Tibial nerve (tissue), 4 donors: Measurements from ENCODE around the gene KLK3. TPM values are rescaled to one million over a fixed set of nuclear protein-coding genes. Genes with fewer than 3 reads are reported as not detected.
"Not testable (repeated sequence)": the region's sequence is repeated elsewhere in the genome, so short reads cannot be mapped to it uniquely, and the experiment has no call there.

Source experiments
- DNase-seq, 2 donors: peaks; one replicate each; pipeline ENCODE4 v3.0.0-alpha.2; 2019; ENCODE audit warnings: low spot score in 2 of 2
- H3K27ac ChIP-seq, 4 donors: fragments of 200-600 bp; sonication (generic) in 3 of 4; one replicate each; pipeline ENCODE4 v1.5.1; 2017 to 2019; ENCODE audit warnings: mild to moderate bottlenecking in 1 of 4
- H3K27me3 ChIP-seq, 2 donors: fragments of 200-600 bp; sonication (generic) in 1 of 2; one replicate each; pipeline versions ENCODE4 v1.5.1 to v1.6.0; 2017 to 2019
- H3K36me3 ChIP-seq, 3 donors: fragments of 200-600 bp; sonication (generic); one replicate each; pipeline ENCODE4 v1.5.1; 2018 to 2019
- H3K4me1 ChIP-seq, 4 donors: fragments of 200-600 bp; sonication (generic) in 3 of 4; one replicate each; pipeline ENCODE4 v1.5.1; 2017 to 2019
- H3K4me3 ChIP-seq, 4 donors: fragments of 200-600 bp; sonication (generic) in 3 of 4; one replicate each; pipeline ENCODE4 v1.5.1; 2017 to 2019; ENCODE audit warnings: mild to moderate bottlenecking in 1 of 4, moderate library complexity in 1 of 4
- H3K9me3 ChIP-seq, 4 donors: fragments of 200-600 bp; sonication (generic) in 3 of 4; one replicate each; pipeline ENCODE4 v1.5.1; 2017 to 2019
- EP300 ChIP-seq, 2 donors: sonication (generic); formaldehyde crosslinking; IDR thresholded peaks; one replicate each; pipeline ENCODE4 v1.6.1; 2017; ENCODE audit warnings: antibody characterized with exemption in 2 of 2, mild to moderate bottlenecking in 1 of 2
- POLR2A ChIP-seq, 2 donors: fragments of 450-650 bp; IDR thresholded peaks; one replicate each; pipeline ENCODE4 v1.6.1; 2017; ENCODE audit warnings: antibody characterized with exemption in 2 of 2, mild to moderate bottlenecking in 2 of 2, moderate library complexity in 2 of 2
- WGBS, 2 donors: methylation state at CpG; one replicate each; pipeline ENCODE4 v1.1.5; 2018; 5-methylcytosine and 5-hydroxymethylcytosine counted together
- total RNA-seq, 4 donors: library from RNA; depleted of rRNA; stranded (reverse); fragments of >200 nt; gene quantifications; one replicate each; pipeline ENCODE4 v1.1.0, GENCODE V29; 2016
- TF ChIP-seq, protein P1 (sequence below), 5 experiments: fragments of 200-600 bp in 3 of 5; fragments of 450-650 bp in 2 of 5; sonication (generic) in 3 of 5; IDR thresholded peaks; one replicate each; pipeline ENCODE4 v1.5.1; 2016 to 2019; ENCODE audit warnings: antibody characterized with exemption in 5 of 5, mild to moderate bottlenecking in 3 of 5, moderate library complexity in 2 of 5

KLK3 gene
- total RNA-seq, 4 donors from 2014 or later: not detected

DNA sequence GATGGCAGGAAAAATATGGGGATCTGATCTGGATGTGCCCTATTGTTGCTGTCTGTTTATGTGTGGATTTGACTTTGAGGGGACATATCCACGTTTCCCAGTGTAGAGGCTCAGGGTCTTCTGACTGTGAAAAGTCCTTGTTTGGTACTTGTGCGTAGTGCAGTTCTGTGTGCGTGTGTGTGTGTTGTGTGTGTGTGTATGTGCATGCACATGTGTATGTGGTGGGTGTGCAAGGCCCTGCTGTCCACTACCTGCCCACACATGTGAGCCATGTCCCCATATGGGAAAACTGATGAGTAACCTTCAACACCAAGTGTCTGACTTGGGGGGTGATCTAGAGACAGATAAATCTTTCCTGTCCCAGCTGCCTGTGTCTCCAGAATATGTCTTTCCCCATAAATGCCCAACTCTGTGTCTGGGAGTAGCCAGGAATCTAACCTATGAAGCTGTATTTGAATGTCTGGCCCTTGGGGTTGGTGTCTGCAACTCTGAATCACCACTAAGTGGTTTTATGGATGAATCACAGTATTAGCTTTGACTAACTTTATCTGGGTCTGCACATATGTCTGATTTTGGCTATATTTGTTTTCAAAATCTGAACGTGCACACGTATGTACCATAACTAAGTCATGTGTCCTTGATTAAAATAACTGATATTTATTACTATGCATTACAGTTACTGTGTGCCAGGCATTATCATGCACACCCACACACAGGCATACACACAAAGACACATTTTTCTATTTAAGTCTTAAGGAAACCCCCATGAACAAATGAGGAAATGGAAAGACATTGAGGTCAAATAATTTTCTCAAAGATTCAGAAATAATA is 35.9 kb downstream of the KLK3 start:
- H3K27me3 ChIP-seq: no peaks in the 10 kb centered on the region
- no peaks in the 10 kb centered on the region for H3K4me1 ChIP-seq
- no peak for DNase-seq
- peaks cover 0 to 4% (median 0%) of the 10 kb centered on the region in 4 donors for H3K9me3 ChIP-seq
- no peaks in the 10 kb centered on the region for H3K36me3 ChIP-seq
- WGBS, 2 donors: 28 to 59% methylated on average over 5 of the region's 5 CpGs
- TF ChIP-seq EP300 (IDR thresholded peaks at IDR 0.05) (no peak), POLR2A (IDR thresholded peaks at IDR 0.05) (no peak)
- TF ChIP-seq, protein P1, sequence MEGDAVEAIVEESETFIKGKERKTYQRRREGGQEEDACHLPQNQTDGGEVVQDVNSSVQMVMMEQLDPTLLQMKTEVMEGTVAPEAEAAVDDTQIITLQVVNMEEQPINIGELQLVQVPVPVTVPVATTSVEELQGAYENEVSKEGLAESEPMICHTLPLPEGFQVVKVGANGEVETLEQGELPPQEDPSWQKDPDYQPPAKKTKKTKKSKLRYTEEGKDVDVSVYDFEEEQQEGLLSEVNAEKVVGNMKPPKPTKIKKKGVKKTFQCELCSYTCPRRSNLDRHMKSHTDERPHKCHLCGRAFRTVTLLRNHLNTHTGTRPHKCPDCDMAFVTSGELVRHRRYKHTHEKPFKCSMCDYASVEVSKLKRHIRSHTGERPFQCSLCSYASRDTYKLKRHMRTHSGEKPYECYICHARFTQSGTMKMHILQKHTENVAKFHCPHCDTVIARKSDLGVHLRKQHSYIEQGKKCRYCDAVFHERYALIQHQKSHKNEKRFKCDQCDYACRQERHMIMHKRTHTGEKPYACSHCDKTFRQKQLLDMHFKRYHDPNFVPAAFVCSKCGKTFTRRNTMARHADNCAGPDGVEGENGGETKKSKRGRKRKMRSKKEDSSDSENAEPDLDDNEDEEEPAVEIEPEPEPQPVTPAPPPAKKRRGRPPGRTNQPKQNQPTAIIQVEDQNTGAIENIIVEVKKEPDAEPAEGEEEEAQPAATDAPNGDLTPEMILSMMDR (IDR thresholded peaks at IDR 0.05): no peak
- H3K27ac ChIP-seq: no peak overlapping the region
- H3K4me3 ChIP-seq: no peak overlapping the region

DNA sequence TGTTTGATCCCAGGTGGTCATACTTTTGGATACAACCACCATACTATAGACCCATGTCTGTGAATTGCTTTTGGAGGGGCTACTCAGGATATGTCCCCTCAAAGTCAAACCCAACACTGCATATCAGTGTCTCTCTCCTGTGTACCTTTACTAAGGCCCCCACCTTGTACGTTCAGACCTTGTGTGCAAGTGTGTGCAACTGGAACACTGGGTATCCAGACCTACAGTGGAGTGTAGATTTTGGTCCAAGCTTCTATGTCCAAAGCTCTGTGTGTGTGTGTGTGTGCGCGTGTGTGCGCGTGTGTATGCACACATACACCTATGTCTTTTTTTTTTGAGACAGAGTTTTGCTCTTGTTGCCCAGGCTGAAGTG is 36.5 kb downstream of the KLK3 start:
- Histone ChIP-seq H3K4me3 (no peak overlapping the region), H3K27me3 (no peaks in the 10 kb centered on the region), H3K4me1 (no peaks in the 10 kb centered on the region), H3K36me3 (no peaks in the 10 kb centered on the region), H3K27ac (no peak overlapping the region), H3K9me3 (peaks cover 0 to 4% (median 0%) of the 10 kb centered on the region in 4 donors)
- WGBS, 2 donors: 81 to 85% methylated on average over 5 of the region's 5 CpGs
- TF ChIP-seq, protein P1 (IDR thresholded peaks at IDR 0.05): no peak
- TF ChIP-seq POLR2A (IDR thresholded peaks at IDR 0.05) (no peak), EP300 (IDR thresholded peaks at IDR 0.05) (no peak)
- no peak for DNase-seq

DNA sequence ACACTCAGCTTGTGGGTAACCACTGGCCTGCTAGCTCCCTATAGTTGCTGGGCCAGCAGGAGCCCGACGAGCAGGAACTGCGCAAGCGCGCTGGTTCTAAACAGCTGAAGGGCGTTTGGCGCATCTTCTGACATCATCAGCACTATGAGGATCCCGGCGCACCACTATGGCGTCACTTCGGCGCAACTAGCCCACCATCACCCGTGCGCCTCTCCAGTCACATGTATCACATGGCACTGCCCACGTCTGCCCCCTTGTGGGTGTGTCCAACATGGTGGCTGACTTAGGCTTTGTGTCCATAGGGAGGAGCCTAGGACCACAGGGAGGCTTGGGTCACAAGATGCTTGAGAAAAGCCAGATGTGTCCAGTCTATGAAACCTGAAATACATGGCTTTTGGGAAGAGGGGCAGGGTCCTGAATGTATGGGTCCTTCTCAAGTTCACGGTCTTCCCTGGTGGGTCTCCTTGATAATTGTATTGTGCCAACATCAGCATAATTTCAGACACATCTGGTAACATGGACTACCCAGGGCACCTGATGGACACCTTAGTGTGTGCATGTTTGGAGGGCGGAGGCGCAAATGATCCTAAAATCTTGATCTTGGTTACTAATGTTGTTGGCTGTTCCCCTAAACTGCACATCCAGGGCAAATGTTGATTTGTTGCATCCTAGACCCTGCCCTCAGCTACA is 38.5 kb downstream of the KLK3 start:
- no peaks in the 10 kb centered on the region for H3K36me3 ChIP-seq
- no peak for DNase-seq
- H3K4me1 ChIP-seq: no peaks in the 10 kb centered on the region
- H3K27ac ChIP-seq: no peak overlapping the region
- 89 to 90% methylated on average over 18 of the region's 18 CpGs for WGBS, 2 donors
- peaks cover 0 to under 1% (median 0%) of the 10 kb centered on the region in 4 donors for H3K9me3 ChIP-seq
- no peak overlapping the region for H3K4me3 ChIP-seq
- H3K27me3 ChIP-seq: no peaks in the 10 kb centered on the region
- no peak for TF ChIP-seq EP300 (IDR thresholded peaks at IDR 0.05)
- TF ChIP-seq, protein P1 (IDR thresholded peaks at IDR 0.05): no peak
- TF ChIP-seq POLR2A (IDR thresholded peaks at IDR 0.05): no peak

DNA sequence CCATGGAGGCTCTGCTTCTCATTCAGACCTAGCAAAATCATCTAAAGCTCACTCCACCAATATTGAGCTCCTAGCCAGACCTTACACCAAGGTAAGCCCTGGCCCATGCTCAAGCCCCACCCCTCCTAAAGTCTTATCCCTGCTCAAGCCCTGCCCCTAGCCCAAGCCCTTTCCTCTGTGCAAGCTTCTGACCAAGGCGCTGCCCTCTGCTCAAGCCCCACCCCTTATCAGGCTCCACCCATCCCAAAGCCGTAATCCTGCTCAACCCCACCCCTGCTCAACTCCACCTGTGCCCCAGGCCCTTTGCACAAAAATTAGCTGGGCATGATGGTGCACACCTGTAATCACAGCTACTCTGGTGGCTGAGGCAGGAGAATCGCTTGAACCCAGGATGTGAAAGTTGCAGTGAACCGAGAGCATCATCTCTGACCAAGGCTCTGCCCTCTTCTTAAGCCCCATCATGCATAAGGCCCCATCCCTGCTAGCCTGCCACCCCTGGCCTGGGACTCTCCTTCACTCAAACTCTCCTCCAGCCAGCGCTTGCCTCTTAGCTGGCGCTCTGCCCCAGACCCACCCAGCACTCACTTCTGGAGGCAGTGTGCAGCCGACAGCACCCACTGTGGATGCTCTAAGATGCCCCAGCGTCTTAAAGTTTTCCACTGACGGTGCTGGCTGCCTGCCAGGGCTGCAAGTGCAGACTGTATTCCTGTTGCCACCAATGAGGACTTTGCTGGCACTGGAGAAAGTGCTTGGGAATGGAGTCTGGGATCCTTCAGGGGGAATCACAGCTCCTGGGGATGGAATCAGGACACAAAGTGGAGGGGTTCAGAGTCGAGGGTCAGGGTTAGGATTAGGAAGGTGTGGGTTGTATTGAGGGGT is 40.0 kb downstream of the KLK3 start:
- H3K27me3 ChIP-seq: no peaks in the 10 kb centered on the region
- no peak for DNase-seq
- no peaks in the 10 kb centered on the region for H3K9me3 ChIP-seq
- H3K4me3 ChIP-seq: no peak overlapping the region
- WGBS, 2 donors: 62 to 63% methylated on average over 10 of the region's 10 CpGs
- H3K36me3 ChIP-seq: no peaks in the 10 kb centered on the region
- TF ChIP-seq, protein P1 (IDR thresholded peaks at IDR 0.05): no peak
- no peak for TF ChIP-seq POLR2A (IDR thresholded peaks at IDR 0.05)
- TF ChIP-seq EP300 (IDR thresholded peaks at IDR 0.05): no peak
- no peaks in the 10 kb centered on the region for H3K4me1 ChIP-seq
- H3K27ac ChIP-seq: no peak overlapping the region

DNA sequence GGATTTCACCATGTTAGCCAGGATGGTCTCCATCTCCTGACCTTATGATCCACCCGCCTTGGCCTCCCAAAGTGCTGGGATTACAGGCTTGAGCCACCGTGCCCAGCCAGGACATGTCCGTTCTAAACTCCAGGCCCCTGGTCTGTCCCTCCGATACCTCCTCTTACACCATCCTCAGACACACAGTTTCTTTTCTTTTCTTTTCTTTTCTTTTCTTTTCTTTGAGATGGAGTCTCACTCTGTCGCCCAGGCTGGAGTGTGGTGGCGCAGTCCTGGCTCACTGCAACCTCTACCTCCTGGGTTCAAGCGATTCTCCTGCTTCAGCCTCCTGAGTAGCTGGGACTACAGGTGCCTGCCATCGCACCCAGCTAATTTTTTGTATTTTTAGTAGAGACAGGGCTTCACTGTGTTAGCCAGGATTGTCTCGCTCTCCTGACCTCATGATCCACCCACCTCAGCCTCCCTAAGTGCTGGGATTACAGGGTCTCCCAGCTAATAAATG is 41.4 kb downstream of the KLK3 start:
- not testable (repeated sequence) for H3K4me1 ChIP-seq, H3K27ac ChIP-seq, H3K27me3 ChIP-seq, DNase-seq, H3K9me3 ChIP-seq, H3K36me3 ChIP-seq, H3K4me3 ChIP-seq
- 84 to 89% methylated on average over 9 of the region's 9 CpGs for WGBS, 2 donors
